Activated B cell treated with CpG ODN at 0.5 μM for 24 hours (primary cell): ENCODE measurements around the gene PARVB. TPM values are rescaled to one million over a fixed set of nuclear protein-coding genes. Genes with fewer than 3 reads are reported as not detected.

ENCODE experiments used
- ATAC-seq: fragments of 200-7000 bp; cut with Tn5 transposase; one replicate; pipeline ENCODE4 v1.10.0; 2021; ENCODE audit warnings: low read depth, mild to moderate bottlenecking, moderate library complexity
- CTCF ChIA-PET: fragments of 350-600 bp; sonication (Branson Sonifier 250); formaldehyde crosslinking; loops from one replicate; lab custom pipeline; 2021; ENCODE audit warnings: antibody characterized with exemption; lab: Charles Lee
- POLR2A ChIA-PET: fragments of 350-600 bp; sonication (Branson Sonifier 250); formaldehyde crosslinking; loops from one replicate; lab custom pipeline; 2021; ENCODE audit warnings: antibody characterized with exemption; lab: Charles Lee
- DNase-seq: peaks from one replicate; pipeline ENCODE4 v3.0.0; 2022
- H3K27ac Mint-ChIP-seq: one replicate; pipeline ENCODE4 v1.8.0; 2020; ENCODE audit warnings: mixed read lengths
- H3K27me3 Mint-ChIP-seq: one replicate; pipeline ENCODE4 v1.8.0; 2021; ENCODE audit warnings: mixed read lengths
- H3K36me3 Mint-ChIP-seq: one replicate; pipeline ENCODE4 v1.8.0; 2021; ENCODE audit warnings: low read depth, mixed read lengths
- H3K4me1 Mint-ChIP-seq: one replicate; pipeline ENCODE4 v1.8.0; 2021; ENCODE audit warnings: mixed read lengths
- H3K4me3 Mint-ChIP-seq: one replicate; pipeline ENCODE4 v1.8.0; 2020; ENCODE audit warnings: mild to moderate bottlenecking, mixed read lengths
- H3K9me3 Mint-ChIP-seq: one replicate; pipeline ENCODE4 v1.8.0; 2020; ENCODE audit warnings: mixed read lengths
- intact Hi-C: fragments of 100-400 bp; cut with micrococcal nuclease; formaldehyde crosslinking; loops from one replicate; pipeline ENCODE4 v1.15.1; 2024
- total RNA-seq: library from RNA; stranded (reverse); gene quantifications from 2 replicates; pipeline ENCODE4 v1.2.3, GENCODE V29; 2022
- TF ChIP-seq, protein P1 (sequence below): fragments of 200-600 bp; IDR thresholded peaks from one replicate; pipeline ENCODE4 v1.8.0; 2022; ENCODE audit warnings: antibody characterized with exemption, mild to moderate bottlenecking

The PARVB gene
- total RNA-seq, 1 donor from 2014 or later: 53.5 TPM

DNA sequence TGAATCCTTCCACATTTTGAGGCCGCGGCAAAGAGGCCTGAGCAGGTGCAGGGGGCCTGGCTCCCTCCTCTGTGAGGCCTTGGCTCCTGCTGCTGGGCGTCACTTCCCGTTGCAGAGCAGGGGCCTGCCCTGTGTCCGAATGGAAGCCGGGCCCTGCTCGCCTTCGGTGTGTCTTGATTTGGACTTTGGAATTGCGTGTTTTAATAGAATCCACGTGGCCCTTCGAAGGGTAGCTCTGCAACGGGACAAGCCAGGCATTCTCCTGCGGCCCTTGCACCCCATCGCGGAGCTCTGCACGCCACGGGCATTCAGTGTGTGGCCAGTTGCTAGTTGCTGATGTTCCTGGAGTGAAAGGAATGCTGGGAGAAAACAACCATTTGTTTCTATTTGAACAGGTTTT lies 43.1 kb upstream of the PARVB start:
- no peak for DNase-seq
- Mint-ChIP-seq H3K4me3 (no peak overlapping the region), H3K27ac (no peak overlapping the region), H3K27me3 (no peaks in the 10 kb centered on the region), H3K9me3 (no peaks in the 10 kb centered on the region), H3K4me1 (no peaks in the 10 kb centered on the region), H3K36me3 (peaks cover 85% of the 10 kb centered on the region)
- TF ChIP-seq, protein P1, sequence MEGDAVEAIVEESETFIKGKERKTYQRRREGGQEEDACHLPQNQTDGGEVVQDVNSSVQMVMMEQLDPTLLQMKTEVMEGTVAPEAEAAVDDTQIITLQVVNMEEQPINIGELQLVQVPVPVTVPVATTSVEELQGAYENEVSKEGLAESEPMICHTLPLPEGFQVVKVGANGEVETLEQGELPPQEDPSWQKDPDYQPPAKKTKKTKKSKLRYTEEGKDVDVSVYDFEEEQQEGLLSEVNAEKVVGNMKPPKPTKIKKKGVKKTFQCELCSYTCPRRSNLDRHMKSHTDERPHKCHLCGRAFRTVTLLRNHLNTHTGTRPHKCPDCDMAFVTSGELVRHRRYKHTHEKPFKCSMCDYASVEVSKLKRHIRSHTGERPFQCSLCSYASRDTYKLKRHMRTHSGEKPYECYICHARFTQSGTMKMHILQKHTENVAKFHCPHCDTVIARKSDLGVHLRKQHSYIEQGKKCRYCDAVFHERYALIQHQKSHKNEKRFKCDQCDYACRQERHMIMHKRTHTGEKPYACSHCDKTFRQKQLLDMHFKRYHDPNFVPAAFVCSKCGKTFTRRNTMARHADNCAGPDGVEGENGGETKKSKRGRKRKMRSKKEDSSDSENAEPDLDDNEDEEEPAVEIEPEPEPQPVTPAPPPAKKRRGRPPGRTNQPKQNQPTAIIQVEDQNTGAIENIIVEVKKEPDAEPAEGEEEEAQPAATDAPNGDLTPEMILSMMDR: no peak
- intact Hi-C loops: no loop called here
- ATAC-seq: no peak
- POLR2A ChIA-PET: no interaction called here
- CTCF ChIA-PET: no interaction called here

DNA sequence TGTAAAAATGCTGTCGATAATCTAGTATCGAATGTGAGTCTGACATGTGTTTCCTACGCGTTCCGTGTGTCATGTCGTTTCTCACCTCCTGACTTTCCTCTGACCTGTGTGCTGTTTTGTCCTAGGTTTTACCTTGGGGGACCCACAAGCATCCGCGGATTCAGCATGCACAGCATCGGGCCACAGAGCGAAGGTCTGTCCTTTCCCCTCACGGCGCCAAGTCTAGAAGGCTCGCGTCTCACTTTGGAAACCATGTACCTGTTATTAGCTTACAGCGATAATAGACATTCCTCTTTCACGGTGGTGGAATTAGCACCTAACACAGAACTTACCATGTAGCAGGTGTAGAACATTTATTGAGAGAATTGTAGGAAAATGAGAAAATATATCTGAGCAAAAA lies 40.3 kb upstream of the PARVB start:
- ChIA-PET POLR2A (no interaction called here), CTCF (interaction anchor here (3.6 kb wide), 1 partner anchor 9 kb away, joined by 16 read pairs; no protein-coding TSS in a partner anchor)
- DNase-seq (no peak), ATAC-seq (no peak)
- TF ChIP-seq, protein P1: no peak
- intact Hi-C loops: no loop called here
- no peaks in the 10 kb centered on the region for H3K4me1 Mint-ChIP-seq
- H3K27ac Mint-ChIP-seq: no peak overlapping the region
- H3K4me3 Mint-ChIP-seq: no peak overlapping the region
- peaks cover 85% of the 10 kb centered on the region for H3K36me3 Mint-ChIP-seq
- H3K9me3 Mint-ChIP-seq: no peaks in the 10 kb centered on the region
- no peaks in the 10 kb centered on the region for H3K27me3 Mint-ChIP-seq

DNA sequence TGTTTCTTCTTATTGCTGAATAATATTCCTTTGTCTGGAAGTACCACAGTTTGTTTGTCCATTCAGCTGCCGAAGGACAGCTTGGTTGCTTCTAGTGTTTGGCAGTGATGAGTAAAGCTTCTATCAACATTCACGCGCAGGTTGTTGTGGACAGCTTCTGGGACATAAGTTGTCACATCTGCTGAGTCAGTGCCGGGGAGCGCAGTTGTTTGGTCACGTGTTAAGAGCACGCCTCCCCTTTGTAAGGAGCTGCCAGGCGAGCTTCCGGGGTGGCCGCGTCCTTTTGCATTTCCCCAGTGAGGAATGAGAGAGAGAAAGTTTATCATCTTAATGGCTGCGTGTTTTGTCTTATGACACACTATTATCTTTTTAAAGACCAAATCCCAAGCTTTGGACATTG lies 38.6 kb upstream of the PARVB start:
- H3K27ac Mint-ChIP-seq: no peak overlapping the region
- intact Hi-C loops: no loop called here
- ATAC-seq: no peak
- H3K4me3 Mint-ChIP-seq: no peak overlapping the region
- ChIA-PET POLR2A (interaction anchor here (0.7 kb wide), 1 partner anchor 425 kb away, joined by 4 read pairs; no protein-coding TSS in a partner anchor), CTCF (interaction anchor here (3.6 to 4.1 kb wide), 2 partner anchors 8 to 100 kb away, joined by 16 to 20 read pairs; no protein-coding TSS in a partner anchor)
- H3K36me3 Mint-ChIP-seq: peaks cover 86% of the 10 kb centered on the region
- H3K9me3 Mint-ChIP-seq: no peaks in the 10 kb centered on the region
- no peaks in the 10 kb centered on the region for H3K27me3 Mint-ChIP-seq
- DNase-seq: no peak
- no peaks in the 10 kb centered on the region for H3K4me1 Mint-ChIP-seq
- TF ChIP-seq, protein P1: no peak

DNA sequence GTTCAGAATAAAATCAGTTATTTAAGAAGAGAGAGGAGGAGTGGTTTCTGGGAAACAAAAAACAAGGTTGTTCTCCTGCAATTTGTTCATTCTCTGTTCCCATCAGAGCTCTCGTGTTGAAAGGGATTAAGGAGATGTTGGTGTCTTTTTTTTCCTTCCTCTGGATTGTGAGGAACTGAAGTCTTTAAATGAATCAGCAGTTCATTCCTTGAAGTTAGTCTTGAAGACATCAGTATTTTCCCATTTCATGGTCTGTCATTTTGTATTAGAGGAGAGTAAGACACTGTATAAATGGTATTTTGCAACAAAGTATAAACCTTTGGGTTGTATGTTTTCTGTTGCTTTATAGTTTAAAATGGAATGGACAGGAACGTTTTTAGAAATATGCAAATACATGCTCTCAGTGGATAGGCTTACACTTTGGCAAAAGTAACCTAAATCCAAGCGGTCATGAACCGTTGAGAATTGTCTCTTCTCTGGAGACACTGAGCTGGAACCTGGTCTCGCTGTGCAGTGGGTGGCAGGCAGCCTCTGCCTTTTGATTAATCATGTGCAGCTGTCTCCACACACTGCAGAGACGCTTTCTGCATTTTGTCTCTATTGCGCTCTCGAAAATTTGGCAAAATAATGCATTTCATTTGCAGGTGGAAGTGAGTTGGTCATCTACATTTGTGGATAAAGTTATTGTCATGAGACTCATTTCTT lies 35.8 kb upstream of the PARVB start:
- Mint-ChIP-seq H3K9me3 (no peaks in the 10 kb centered on the region), H3K27me3 (no peaks in the 10 kb centered on the region), H3K27ac (no peak overlapping the region), H3K36me3 (peaks cover 95% of the 10 kb centered on the region), H3K4me3 (no peak overlapping the region), H3K4me1 (peaks cover 3% of the 10 kb centered on the region)
- TF ChIP-seq, protein P1: no peak
- intact Hi-C loops: no loop called here
- ChIA-PET POLR2A (no interaction called here), CTCF (interaction anchor here (1.4 to 4.1 kb wide), 2 partner anchors 93 to 97 kb away, joined by 6 to 20 read pairs; no protein-coding TSS in a partner anchor)
- ATAC-seq (no peak), DNase-seq (no peak)

DNA sequence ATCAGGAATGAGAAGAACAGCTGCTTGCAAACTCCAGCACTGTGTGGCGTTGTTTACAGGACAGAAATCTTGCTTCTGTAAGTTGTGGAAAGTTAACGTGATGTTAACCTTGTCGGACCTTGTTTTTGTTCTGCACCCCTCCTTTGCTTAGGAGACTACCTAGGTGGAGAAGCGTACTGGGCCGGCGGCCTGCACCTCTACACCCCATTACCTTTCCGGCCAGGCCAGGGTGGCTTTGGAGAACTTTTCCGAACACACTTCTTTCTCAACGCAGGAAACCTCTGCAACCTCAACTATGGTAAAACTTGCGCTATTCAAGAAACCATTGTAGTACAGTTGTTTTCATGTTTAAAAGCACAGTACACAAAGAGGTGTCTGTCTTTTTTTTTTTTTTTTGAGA lies 35.1 kb upstream of the PARVB start:
- no peak overlapping the region for H3K27ac Mint-ChIP-seq
- ATAC-seq (no peak), DNase-seq (no peak)
- H3K27me3 Mint-ChIP-seq: no peaks in the 10 kb centered on the region
- peaks cover 9% of the 10 kb centered on the region for H3K4me1 Mint-ChIP-seq
- intact Hi-C loops: no loop called here
- H3K4me3 Mint-ChIP-seq: no peak overlapping the region
- no peaks in the 10 kb centered on the region for H3K9me3 Mint-ChIP-seq
- TF ChIP-seq, protein P1: no peak
- peaks cover 96% of the 10 kb centered on the region for H3K36me3 Mint-ChIP-seq
- ChIA-PET CTCF (interaction anchor here (11.3 kb wide), 1 partner anchor 96 kb away, joined by 537 read pairs; no protein-coding TSS in a partner anchor), POLR2A (no interaction called here)
